GM18907 (cell line): Measurements from ENCODE around the gene RAB3A.

Experiments used
- ATAC-seq: cut with Tn5 transposase; IDR thresholded peaks from one replicate; pipeline ENCODE4 v1.9.1; 2021; ENCODE audit warnings: mild to moderate bottlenecking, moderate library complexity; ENCODE audit not compliant: unreplicated experiment

RAB3A gene

GRCh38 chr19:18152817-18153555 lies 50.9 kb downstream of the RAB3A start, which contains the start of gene PIK3R2:
Gene PIK3R2 (plus strand): TSS chr19:18153163. CDS start chr19:18155880, 2,717 bp downstream.
- ATAC-seq = peak; percentile 75

GRCh38 chr19:18152442-18152816 lies 51.4 kb downstream of the RAB3A start:
- peak; percentile 63 for ATAC-seq

GRCh38 chr19:18150776-18151624 lies 52.8 kb downstream of the RAB3A start:
- ATAC-seq = no peak

- no peak for ATAC-seq
These were observed 54.3 kb downstream of the RAB3A start for GRCh38 chr19:18149596-18149975.

- ATAC-seq = no peak
These were observed 56.4 kb downstream of the RAB3A start for GRCh38 chr19:18147396-18147795.
